HG03469 (cell line): ENCODE results near the gene NHSL2.

ENCODE experiments used
- ATAC-seq: cut with Tn5 transposase; IDR thresholded peaks from one replicate; pipeline ENCODE4 v1.9.1; 2021; ENCODE audit warnings: mild to moderate bottlenecking, moderate library complexity, moderate number of reproducible peaks; ENCODE audit not compliant: unreplicated experiment

NHSL2 gene

DNA sequence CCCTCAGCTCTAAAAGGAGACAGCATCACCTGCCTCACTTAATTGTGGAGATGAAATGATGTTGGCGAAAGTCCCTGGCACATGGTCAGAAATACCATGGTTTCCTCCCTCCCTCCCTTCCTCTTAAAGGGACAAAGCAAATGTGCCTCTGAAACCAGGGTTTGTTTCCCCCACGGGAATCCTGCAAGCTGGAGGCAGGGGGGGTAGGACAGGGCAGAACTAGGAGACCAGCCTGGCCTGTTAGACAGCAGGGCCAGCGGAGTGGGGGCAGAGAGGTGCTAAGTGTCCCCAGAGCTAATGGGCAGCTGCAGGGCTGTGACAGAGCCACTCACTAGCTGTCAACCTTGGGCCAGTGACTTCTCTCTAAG is 215.4 kb downstream of the NHSL2 start:
- no peak for ATAC-seq

DNA sequence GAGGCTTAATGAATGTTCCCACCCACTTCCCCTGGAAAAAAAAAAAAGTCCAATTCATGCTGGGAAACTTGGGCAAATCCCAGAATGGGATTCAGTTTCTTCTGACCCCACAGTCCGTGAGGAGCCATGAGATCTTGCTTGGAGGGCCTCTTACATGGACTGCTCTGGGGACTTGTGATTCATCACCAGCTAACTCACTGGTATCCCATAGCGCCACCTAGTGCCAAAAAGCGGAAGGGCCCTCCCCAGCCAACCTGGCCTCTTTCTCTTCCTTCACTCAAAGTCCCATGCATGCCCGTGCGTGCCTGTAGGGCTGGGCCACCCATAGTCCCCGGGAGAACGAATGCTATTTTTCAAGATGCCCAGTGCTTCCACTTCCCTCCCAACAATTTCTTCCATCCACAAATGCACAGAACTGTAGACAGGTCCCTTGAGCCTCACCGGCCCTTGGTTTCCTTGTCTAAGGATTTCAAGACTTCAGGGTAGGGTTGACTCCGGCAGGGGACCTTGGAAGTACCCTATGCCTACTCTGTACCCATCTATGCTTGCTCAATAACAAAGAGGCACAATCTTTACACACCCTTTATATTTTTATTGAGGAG is 216.0 kb downstream of the NHSL2 start:
- peak; percentile 45 for ATAC-seq

DNA sequence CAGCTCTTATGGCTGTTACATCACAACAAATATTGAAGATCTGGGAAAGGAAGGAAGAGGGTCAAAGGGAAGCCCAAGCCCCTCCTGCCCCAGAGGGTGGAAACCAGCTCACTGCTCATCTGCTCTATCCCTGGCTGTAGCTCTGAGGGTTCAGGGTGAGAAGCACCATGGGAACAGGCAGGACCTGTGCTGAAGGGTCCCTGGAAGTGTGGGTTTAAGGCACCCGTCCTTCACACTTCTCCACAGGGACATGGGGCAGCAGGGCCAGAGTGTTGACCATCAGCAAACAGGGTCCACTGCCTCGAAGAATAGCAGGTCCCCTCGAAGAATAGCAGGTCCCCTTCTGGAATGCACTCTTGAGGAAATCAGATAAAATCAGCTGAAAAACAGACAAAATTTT is 216.7 kb downstream of the NHSL2 start:
- ATAC-seq: no peak

DNA sequence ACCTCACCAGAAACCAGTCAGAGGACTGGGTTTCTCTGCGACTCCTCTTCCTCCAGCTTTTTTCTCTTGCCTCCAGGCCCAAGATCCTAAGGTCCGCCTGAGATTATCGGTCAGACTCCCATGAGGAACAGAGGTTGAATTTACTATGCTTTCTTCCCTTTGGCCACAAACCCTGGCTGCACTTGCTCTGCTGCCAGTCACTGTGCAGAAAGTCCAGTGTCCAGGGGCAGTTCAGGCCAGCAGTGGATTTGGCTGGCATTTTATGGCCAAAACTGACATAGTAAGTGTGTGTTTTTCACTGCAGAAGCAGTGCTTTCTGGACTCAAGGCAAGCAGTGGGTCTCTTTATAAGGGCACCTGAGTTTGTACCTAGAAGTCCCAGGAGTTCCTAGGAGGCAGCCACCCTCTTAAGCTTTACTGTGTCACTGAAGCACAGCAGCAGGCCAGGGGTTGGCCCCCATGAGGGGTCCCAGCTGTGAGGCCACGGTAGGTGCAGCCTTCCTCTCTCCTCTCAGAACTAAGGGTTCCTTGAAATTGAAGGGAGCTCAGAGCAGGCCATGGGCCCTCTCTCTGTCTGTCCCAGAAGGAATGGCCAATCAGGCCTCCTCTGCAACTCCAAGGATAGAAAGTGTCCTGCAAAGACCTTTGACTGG is 217.7 kb downstream of the NHSL2 start:
- ATAC-seq: no peak

DNA sequence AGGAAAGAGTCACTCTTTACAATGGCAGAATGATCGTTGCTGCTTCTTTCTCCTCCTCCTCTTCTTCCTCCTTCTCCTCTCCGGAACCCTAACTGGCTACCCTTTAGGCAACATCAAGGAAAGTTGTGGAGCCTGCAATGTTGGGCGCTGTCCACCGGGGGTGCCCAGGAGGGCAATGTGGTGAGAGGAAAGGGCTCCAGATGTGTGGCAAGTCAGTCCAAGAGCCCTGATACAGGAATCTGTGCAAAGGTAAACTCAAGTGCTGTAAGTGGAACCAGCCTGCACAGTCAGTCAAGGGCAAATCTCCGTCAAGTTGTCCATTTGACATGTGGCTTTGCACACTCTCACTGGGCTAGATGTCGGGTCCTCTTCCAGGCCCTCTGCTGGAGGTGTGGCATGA is 218.2 kb downstream of the NHSL2 start:
- no peak for ATAC-seq

DNA sequence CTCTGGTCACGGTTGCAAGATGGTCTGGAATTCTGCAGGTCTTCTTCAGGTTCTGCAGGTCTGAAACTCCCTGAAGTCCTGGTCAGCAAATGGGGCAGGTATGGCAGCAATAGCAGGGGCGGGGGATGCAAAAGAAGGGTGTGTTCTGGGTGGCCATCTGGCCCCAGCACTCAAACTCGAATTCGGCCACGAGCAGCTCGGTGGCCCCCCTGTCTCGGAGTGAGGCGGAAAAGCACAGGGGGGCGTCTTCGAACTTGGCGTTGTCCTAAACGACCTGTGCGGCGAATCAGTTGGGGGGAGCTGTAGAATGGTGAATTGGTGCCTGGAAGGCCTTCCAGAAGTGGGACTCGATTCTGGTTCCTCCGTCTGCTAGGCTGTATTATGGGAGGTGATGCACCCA is 219.0 kb downstream of the NHSL2 start:
- ATAC-seq: no peak

DNA sequence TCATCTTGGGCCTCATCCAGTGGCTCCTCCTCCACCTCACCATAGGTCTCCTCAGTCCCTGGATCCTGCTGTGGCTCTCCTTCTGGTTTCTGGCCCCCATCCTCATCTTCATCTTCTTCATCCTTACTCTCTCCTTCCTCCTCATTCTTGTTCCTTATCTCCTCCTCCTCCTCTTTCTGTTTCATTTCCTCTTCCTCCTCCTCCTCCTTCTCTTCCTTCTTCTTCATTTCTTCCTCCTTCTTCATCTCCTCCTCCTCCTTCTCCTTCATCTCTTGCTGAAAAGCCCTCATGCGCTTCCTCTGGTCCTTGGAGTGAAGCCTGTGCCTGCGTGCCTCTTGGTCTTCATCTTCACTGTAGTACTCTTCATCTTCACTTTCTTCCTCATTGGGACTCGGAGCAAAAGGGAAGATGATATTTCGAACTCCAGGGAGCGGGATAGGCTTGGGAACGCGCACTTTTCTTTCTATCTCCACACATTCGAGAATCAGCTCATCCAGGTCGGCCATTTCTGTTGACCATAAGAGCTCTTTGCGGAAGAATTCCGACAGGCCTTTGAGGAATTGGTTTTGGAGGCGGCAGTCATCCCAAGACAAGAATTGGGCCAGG is 219.6 kb downstream of the NHSL2 start:
- ATAC-seq: no peak

DNA sequence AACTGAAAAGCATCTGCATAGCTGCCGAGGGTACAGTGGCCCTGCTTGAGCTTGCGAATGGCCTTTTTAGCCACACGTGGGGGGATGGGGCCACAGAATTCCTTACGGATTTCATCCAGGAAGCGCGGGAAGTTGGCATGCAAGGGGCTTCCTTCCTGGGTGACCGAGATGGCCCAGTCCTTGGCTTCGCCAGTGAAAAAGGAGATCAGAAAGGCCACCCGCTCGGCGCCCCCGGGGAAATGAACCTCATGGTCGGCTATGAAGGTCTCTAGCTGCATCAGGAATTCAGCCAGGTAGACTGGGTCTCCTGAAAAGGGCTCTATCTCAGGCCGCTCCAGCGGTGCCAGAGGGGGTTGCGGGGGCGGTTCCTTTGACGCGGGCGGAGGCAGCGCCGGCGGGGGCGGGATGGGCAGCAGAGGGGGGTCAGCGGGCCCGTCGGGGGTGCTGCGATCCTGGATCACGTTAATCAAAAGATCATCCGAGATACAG is 220.2 kb downstream of the NHSL2 start:
- no peak for ATAC-seq

DNA sequence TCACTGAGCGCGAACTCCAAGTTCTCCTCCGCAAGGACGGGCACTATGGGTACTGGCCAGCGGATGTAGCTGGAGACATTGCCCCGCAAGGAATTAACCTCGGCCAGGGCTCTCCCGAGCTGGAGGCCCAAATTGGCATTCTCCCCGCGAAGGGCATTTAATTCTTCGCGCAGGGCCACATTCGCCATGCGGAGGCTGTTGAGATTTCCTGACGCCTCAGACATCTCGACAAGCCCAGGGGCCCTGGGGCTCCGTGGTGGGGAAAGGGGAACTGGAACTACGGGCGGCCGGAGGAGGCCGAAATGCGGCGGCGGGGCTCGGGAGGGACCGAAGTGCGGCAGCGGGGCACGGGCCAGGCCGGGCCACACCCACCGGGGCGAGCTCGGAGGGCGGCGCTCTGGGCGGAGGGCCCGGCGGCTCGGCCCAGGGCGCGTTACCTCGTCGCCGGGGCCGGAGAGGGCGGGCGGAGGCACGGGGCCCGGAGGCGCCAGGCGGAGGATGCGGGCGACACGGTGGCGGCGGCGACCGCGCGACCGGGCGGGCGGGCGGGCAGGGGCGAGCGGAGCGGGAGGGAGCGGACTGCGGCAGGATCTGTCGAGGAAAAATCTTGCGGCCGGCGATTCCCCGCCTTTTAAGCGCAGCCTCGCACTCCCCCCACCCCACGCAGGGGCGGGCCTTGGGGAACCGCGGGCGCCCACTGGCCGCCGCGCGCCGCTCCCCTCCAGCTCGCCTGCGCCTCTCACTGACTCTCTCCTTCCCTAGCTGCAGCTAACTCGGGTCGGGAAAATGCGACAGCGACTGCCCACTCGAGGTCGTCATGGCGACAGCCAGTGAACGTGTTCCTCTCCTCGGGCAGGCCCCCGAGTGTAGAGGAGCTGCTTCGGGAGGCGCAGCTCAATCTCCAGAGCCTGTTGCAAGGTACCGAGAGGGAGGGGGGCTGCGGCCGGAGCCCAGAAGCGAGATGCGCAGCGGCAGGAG is 221.0 kb downstream of the NHSL2 start, which contains the start of gene RTL5:
Gene RTL5, minus strand, starts transcription at position 599 of the 978 bp plus-strand sequence.
- no peak for ATAC-seq

DNA sequence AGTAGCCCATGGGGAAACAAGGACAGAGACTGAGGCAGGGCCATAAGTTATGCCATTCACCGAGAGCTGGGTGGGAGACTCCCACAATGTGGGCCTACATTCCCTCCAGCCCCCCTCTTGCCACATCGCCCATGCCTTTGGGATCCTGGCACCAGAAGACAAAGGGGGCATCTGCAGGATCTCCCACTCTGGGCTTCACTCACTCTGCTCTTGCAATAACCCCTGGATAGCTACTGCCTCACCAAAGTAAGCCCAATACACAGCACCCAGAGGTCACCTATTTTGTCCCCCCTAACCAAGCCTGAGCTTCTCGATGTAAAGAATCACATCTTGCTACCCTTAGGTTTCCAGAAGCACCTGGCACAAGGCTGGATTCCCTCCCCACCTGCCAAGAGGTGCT is 221.8 kb downstream of the NHSL2 start:
- ATAC-seq: no peak

DNA sequence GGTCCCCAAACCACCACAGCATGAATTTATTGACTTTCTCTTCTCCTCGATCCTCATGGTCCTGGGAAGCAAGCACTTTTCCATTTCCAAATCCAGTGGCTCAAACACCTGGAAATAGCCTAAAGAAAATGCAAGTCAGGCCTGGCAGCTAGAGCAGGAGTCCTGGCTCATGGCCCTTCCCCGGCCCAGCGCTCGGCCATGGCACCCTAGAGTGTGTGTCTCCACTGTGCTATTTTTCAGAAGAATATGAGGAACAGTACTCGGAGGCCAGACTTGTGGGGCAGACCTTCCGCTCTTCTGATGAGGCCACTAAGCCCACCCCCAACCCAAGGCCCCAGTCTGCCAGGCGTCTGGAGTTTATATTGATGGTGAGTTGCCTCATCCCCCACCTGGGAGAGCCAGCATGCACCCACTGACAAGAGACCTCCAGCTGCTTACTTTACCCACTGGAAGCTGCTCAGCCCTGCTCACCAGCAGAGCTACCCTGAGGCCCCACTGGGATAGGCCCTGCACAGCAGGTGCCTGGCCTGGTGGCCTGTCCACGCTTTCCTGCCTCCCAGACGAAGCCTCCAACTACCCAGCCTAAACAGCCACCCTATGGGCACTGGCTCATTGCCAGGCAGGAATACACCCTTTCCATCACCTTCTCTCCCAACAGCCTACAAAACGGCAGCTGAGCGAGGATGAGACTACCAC is 223.4 kb downstream of the NHSL2 start:
- ATAC-seq: no peak

DNA sequence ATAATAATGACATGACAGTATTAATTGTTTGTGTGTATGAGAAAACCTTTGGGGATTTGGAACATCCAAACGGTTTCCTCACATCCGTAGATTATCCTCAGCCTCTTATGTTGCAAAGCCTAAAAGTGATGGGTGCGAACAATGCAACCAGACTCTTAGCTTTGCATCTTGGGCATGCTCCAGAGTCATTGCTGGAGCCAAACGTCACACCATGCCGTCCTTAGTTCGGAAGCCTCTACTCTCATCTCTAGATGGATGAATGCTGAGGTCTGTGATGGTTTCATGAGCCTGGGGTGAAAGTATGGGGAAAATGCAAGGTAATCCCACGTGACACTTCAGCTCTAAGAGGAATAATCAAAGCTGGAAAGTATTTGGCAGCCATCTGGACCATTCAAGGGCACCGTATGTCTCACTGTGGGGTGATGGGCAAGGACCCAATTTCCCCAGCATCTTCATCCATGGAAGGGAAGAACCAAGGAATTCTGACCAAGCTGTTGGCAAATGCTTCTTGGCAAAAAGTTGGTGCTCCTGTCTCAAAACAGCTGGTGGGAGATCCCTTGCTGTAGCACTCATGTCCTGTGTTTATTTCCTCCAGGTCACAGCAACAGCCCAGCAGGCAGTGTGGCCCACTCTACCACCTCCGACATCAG is 227.3 kb downstream of the NHSL2 start:
- no peak for ATAC-seq

DNA sequence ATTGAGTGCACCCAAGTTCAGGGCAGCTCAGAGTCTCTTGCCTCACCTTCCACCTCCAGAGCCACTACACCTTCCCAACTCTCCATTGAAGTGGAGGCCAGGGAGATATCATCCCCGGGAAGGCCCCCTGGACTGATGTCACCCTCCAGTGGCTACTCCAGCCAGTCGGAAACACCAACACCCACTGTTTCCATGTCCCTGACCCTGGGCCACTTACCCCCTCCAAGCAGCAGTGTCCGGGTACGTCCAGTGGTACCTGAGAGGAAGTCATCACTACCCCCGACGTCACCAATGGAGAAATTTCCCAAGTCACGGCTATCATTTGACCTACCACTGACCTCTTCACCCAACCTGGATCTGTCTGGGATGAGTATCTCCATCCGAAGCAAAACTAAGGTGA is 228.9 kb downstream of the NHSL2 start:
- ATAC-seq: no peak

DNA sequence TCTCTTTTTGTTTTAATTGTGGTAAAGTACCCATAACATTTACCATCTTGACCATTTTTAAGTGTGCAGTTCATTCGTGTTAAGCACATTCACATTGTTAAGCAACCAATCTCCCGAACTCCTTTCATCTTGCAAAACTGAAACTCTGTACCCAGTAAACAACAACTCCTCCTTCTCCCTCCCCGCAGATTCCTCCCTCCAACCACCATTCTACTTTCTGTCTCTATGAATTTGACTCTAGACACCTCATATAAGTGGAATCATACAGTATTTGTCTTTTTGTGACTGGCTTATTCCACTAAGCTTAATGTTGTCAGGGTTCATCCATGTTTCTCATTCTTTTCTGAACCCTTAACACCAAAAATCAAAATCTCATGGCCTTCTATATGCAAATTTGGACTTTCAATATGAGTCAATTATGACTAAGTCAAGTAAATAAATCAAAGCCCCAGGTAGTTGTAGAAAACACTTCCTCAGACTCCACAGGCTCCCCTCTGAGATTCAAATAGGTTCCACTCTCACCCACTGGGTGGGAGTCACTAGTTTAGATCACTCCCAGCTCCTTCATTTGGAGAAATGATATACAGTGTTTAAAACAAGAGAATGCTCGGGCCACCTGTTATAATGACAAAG is 230.8 kb downstream of the NHSL2 start:
- ATAC-seq: peak; percentile 84

DNA sequence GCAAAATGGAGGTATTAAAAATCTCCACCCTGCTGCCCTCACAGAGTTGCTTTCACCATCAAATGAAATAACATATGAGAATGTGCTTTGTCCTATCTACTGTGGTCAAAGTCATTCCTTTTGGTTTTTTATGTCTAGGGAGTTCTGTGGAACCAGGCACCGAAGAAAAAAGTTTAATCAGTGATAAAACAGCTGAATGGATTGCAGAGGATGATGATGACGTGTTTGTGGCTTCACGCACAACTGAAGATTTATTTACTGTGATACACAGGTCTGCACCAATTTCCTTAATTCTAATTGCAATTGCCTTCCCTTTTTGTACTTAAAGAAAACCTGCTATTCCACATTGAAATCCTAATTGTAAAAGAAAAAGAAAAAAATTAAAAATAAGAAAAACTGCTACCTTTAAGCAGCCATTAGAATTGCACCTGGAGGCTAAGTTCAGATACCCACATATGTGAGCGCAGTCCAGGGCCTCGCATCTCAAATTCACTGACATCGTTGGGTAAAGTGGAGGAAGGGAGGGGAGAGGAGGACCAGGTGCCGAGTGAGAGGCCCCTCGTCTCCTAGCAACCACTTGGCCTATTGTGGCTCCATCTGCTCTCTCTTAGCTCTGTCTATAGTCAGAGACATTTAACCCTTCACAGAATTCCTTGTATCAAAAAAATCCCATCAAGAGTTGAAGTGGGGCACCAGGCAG is 231.6 kb downstream of the NHSL2 start:
- ATAC-seq: no peak

DNA sequence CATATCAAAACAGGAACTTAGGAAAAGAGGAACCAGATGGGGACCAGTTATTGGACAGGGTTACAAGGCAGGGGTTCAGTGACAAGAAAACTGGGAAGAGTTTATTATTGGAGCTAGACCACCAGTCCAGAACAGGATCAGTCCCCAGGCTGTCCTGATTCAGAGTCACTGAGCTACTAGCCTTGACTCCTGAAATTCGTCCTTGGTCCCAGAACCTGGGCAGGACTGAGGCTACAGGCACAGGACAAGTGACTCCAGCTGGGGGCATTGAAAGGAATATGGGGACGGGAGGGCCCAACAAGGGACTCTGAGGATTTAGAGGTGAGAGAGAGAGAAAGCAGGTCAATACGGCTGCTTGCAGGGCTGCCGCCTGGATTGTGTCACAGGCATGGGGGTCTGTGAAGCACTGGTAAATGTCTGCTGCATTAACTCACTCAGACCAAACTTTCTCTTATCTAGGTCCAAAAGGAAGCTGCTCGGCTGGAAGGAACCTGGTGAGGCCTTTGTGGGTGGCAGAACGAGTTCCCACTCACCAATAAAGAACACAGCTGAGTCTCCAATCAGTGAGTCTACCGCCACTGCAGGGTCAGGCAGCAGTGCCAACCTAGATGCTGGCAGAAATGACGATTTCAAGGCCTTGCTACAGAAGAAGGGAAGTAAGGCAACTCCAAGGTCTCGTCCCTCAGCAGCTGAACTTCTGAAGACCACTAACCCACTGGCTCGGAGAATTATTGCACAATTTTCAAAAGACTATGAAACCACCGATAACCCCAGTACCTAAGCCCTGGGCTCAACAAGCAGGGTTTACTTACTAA is 232.4 kb downstream of the NHSL2 start:
- ATAC-seq: no peak

DNA sequence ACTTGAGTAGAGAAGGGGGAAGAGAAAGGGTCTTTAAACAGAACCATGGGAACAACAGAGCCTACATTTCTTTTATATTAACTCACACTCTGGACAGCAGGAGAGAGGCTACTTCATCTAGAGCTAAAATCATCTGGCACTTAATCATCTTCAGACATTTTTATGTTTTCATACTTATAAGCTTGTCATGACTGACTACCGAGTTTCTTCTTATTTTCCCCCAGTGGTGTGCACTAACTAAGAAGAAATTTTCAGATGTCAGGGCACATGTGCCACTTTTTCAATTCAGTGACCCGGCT is 232.9 kb downstream of the NHSL2 start:
- ATAC-seq: no peak

DNA sequence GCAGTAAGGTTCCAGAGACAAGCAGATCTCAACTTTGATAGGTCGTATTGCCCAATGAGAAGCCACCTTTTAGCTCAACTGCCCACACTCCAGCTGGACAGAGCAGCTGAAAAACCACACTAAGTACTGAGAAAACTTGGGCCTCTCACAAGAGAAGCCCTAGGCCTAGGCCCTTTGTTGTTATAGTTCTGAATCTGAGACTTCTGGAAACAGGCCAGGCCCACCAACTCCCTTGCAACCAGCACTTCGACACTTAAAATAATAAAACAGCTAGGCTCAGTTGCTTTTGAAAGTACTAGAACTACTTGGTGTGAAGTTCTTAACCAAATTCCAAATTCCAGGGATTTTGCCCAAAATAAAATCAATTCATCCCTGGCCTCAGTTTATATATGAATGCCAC is 234.5 kb downstream of the NHSL2 start:
- ATAC-seq: no peak
